ENCODE results near the gene C6orf15.
A peak's percentile ranks its signal among the peaks of the same experiment; 100 is the strongest.

Gene C6orf15

DNA sequence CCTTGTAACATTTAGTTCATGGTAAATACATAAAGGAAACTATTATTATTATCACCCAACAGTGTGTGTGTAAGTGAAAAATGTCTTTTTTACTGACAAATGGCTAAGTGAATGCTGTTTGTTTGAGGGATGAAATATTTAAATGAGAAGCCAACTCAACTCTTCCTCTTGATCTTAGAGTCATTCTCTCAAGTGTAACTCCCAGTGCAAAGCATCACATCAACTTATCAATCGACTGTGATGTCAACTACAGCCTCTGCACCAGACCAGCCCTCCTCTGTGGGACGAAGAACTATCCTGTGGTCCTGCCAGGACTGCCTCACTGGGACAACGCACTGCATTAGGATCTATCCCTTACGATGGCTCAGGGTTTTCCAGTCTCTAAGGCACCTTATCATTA, 5.3 kb downstream of the C6orf15 start:
- DNase-seq: no peak

DNA sequence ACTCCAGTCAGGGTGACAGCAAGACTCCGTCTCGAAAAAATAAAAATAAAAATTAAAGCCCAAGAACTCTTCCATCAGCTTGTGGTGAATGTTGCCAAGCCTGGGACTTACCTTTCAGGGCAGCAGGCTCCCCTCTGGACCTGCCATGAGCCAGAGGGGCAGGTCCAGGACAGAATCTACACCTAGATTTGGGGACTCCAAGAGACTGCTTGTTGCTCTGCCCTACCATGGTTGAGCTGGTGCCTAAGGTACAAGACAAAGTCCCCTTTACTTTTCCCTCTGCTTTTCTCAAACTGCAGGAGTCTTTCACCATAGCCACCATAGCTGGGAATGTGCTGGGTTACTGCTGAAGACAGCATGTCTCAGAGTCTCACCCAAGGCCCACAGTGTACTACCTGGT, 9.2 kb downstream of the C6orf15 start:
- no peak for DNase-seq

DNA sequence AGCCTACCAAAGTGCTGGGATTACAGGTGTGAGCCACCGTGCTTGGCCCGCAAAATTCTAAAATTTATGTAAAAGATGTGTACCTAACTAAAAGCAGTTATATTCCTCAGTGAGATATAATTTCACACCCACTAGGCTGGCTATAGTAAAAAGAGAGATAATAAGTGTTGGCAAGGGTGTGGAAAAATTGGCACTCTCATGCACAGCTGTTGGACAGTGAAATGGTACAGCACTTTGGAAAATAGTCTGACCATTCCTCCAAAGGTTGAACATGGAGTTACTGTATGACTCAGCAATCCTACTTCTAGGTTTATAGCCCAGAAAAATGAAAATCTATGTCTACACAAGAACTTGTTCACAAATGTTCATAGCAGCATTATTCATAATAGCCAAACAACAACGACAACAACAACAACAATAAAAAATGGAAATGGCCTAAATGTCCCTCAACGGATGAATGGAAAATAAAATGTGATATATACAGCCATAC, 13.9 kb downstream of the C6orf15 start:
- DNase-seq: no peak

DNA sequence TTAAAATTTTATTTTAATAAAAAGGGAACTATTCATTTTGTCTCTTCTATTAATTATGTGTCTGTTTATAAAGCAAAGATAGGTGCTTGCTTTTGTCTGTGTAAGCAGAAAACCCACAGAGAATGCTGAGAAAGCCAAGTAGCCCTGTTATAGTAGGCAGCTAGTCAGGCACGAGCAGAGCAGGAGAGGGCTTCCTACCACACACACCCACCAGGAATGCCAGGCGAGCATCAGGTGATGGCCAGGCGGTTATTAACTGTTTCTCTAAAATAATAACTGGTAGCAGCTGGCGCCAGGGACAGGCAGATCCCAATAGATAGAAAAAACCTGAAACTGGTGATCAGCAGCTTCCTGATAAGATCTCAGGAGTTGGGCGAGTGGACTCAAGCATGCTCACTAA, 15.7 kb downstream of the C6orf15 start:
- no peak for DNase-seq

DNA sequence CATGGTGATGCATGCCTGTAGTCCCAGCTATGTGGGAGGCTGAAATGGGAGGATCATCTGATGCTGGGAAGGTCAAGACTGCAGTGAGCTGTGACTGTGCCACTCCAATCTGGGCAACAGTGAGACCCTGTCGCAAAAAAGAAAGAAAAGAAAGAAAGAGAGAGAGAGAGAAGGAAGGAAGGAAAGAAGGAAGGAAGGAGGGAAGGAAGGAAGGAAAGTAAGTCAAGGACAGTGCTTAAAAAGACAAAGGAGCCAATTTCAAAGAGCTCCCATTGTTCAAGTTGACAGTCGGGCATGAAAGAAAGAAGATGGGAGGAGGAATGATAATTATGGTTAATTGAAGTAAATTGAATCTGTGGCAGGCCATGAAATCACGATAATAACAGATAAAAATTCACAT, 16.2 kb downstream of the C6orf15 start:
- no peak for DNase-seq

DNA sequence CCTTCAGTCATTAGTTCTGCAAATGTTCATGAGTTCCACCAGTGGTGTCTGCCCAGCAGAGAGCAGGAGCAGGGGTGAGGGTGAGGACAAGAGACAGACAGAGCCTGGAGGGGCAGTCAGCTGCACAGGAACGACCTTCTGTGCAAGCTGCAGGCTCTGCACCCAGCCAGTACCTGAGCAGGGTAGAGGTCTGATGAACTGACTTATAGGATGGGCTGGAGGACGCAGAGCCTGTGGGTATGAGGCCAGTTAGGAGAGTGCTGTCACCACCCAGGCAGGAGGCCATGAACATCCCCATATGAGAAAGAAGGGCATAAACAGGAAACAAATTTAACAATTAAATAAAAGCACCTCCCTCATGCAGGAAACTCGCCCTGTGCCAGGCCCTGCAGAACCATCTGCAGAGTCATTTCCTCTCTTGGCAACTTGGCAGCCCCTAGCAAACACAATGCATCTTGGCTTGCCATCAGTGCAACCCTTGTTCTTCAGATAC, 17.9 kb downstream of the C6orf15 start:
- no peak for DNase-seq

DNA sequence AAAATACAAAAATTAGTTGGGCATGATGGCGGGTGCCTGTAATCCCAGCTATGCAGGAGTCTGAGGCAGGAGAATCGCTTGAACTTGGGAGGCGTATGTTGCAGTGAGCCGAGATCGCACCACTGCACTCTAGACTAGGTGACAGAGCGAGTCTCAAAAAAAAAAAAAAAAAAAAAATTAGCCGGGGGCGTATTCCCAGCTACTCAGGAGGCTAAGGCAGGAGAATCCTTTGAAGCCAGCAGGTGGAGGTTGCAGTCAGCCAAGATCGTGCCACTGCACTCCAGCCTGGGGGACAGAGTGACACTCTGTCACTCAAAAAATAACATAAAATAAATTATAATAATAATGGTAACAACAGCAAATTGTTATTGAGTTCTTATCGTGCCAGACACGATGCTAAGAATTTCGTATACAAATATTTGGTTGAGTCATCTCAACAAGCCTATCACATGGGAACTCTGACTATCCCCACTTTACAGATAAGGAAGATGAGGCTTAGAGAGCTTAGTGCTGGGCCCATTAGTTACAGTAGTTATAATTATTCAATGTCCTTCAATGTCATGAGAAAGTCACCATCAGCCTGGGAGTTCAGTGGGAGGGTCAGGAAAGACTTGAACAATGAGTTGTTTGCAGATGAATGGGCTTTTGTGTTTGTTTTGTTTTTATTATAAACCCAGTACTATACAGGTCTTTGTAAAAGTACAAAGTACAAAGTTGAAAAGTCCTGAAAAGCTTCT, 19.4 kb downstream of the C6orf15 start:
- DNase-seq: no peak

DNA sequence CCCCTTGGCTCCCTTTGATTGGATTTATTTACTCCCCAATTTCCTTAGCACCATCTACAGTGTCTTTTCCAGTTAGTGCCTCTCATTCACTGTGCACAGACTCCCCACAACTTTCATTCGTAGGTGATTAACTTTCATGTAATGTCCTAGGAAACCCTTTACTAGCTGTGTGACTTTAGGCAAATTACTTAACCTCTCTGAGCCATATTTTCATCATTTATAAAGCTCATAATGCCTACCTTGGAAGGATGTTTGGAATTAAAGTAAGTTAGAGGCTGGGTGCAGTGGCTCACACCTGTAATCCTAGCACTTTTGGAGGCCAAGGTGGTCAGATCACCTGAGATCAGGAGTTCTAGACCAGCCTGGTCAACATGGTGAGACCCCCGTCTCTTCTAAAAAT, 20.1 kb downstream of the C6orf15 start:
- DNase-seq: no peak

DNA sequence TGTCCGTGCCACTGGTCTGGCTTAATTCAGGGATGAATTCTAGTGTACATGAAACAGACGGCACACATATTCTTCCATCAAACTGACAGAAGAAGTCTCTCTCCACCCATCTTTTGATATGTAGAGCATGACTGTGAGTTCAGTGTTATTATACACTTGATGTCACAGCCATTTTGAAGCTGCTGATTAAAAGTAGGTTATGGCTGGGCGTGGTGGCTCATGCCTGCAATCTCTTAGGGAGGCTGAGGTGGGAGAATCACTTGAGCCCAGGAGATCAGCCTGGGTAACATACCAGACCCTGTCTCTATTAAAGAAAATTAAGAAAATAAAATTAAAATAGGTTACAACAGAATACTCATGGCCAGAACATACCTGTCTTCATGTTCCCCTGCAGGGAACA, 20.7 kb downstream of the C6orf15 start:
- DNase-seq: no peak

DNA sequence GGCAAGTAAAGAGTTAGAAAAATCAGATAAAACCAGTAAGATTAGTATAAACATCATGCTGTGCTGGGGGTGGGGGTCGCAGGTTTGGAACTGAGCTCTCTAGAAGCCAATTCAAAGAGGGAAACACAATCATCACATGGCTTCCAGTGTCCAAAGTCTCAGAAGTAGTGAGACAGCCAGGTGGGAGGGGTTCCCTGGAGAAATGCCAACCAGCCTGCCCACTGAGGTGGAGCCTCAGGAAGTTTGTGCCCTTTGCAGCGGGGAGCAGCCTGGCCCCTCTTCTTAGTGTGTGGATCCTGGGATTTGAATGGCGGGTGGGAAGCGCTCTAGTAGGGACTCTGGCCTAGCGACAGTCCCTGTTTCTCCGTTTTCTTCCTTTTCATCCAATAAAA, 21.4 kb downstream of the C6orf15 start:
- DNase-seq: no peak

DNA sequence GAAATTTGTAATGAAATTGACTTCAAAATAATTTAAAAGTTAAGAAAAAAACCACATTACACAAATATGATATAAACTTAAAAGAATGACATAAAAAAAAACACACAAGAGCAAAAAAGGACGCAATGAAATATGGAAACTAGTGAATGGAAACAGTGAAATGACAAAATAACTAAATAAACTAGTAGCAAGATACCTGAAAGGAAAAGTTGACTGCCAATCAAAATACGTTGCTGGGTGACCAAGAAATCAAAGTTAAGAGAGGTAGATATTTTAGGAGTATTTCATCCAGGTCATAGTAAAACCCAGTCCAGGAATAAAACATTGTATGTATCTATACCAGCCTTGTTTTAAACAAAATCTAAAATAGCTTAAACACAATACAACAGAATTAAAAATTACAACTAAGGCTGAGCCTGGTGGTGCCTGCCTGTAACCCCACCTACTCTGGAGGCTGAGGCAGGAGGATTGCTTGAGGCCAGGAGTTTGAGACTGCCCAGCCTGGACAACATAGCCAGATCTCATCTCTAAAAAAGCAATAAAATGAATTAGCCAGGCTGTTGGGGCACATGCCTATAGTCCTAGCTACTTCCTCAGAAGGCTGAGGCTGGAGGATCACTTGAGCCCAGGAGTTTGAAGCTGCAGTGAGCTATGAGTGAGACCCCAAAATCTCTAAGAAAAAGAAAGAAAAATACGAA, 22.0 kb downstream of the C6orf15 start:
- no peak for DNase-seq

DNA sequence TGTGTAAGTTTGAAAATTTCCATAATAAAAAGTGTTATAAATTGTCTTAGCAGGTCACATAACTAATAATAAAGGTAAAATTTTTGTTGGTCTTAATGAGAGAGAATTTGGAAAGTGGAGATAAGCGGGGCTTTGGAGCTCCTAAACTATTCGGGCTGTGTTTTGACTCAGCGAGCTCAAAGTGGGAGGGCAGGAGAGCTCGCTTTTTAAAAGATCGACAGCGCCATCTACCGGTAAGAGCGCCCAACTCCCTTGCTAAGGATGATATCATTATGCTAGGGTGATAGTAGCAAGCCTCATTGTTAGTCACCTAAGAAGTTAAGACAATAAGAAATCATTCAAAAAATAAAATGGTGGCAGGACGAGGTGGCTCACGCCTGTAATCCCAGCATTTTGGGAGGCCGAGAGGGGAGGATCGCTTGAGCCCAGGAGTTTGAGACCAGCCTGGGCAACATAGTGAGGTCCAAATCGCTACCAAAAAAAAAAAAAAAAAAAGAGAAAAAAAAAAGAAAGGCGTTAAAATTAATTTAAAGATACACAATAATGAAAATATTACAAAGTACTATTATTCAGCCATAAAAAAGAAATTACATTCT, 24.8 kb downstream of the C6orf15 start:
- DNase-seq: peak; percentile 37

DNA sequence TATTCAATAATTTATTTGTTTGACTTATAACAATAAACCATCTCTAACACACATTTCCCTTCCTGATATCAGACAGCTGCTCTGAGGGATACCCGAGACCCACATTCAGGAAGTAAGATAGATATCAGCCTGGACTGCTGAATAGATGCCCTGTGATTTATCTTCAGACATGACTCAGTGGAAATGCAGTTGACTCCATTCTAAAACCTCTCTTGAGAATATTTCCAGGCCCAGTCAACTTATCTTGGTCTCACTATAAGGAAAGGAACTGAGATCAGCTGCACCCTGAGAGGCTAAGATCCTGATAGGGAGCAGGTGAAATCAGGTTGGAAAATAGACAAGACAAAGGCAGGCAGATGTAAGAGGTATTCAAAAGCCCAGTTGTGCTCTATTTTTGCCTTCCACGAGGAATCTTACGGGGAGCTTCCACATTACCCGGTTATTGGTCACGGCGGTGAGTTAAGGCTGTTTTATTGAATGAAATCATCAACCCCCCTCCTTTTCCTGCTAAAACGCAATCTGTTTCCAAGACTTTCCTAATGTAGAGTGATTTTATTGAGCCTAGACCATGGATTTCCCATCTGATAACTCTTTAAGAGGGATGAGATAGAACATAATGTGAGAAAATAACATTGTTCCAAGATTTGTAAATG, 25.5 kb downstream of the C6orf15 start:
- DNase-seq: no peak

DNA sequence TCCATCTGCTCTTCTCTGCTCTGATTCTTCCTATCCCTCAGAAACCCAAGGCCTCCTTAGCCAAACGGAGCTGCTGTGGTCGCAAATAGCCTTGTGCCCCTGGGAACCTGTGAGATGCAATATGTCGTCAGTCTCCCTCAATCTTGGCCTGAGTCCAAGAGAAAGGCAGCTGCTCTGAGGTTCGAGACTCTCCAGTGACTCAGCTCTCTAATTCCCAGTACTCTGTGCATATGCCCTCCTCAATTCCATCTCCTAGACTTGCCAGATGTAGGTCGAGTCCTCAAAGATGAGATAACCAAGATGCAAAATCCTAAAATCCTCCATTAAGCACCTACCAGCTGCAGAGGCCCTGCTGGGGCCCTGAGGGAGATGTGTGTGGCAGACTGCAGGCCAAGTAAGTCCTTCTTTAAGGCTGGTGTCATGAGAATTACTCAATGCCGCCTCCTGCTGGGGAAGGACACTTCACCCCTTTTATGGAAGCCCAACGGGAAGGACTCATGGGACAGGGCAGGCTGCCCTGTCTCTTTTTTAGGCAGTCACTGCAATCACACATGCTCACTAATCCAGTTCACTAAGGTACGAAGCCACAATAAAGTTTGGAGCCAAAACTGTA, 28.5 kb downstream of the C6orf15 start:
- no peak for DNase-seq

DNA sequence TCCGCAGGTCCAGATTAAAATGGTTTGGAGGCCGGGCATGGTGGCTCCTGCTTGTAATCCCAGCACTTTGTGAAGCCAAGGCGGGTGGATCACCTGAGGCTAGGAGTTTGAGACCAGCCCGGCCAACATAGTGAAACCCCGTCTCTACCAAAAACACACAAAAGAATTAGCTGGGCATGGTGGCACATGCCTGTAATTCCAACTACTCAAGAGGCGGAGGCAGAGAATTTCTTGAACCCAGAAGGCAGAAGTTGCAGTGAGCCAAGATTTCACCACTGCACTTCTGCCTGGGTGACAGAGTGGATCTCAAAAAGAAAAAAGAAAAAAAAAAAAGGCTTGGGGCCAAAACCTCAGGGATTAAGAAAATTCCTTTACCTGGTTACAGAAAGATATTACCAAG, 30.5 kb downstream of the C6orf15 start:
- DNase-seq: no peak

DNA sequence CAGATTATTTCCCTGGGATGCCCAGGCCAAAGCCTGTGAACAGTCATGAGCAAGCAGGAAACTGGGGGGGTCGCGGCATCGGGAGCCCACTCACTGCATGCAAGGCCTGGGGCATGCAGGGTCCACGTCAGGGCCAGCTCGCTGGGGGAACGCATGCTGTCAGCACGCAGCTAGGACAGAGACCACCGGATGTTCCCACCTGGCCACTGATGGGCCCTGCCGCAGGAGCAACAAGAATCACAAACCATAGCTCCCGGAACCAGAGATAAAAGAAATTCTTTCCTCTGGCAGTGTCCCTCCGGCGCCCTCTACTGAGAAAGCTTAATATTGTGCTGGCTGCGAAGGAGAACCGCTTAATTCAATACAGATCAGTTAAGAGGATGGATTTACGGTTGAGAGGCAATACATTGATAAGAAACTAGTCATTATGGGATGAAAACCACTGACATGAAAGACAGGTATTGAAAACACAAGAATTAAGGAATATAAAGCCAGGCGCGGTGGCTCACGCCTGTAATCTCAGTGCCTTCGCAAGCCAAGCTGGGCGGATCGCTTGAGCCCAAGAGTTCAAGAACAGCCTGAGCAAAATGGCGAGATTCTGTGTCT, 32.6 kb downstream of the C6orf15 start:
- DNase-seq: peak; percentile 71

DNA sequence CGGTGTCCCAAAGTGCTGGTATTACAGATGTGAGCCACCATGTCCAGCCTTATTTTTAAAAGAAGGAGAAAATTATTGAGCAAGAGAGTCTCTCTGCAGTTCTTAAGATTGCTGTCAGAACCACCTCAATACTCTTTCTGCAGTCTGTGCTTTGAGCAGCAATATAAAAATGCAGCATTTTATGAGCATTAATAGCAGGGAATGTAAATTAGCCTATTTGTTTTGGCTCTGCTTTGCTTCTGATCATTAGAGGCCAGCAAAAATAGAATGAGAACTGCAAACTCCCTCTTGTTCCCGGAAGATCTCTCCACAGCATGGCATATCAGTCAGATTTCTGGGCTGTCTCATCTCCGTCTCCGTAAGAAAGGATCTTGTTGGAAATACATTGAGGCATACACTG, 35.8 kb downstream of the C6orf15 start:
- DNase-seq: no peak

DNA sequence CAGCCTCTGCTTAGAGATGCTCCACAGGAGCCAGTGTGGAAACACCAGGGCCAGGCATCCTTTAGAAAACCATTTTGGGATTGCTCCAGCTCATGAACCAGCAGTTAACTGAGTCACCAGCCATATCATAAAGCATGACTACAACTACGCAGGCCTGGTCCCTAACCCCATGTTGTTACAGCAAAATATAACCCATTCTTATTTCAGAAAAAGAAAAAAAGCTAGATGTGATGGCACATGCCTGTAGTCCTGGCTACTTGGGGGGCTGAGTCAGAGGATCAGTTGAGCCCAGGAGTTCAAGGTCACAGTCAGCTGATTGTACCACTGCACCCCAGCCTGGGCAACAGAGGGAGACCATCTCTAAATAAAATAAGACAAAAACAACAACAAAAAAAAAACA, 36.8 kb downstream of the C6orf15 start:
- no peak for DNase-seq

DNA sequence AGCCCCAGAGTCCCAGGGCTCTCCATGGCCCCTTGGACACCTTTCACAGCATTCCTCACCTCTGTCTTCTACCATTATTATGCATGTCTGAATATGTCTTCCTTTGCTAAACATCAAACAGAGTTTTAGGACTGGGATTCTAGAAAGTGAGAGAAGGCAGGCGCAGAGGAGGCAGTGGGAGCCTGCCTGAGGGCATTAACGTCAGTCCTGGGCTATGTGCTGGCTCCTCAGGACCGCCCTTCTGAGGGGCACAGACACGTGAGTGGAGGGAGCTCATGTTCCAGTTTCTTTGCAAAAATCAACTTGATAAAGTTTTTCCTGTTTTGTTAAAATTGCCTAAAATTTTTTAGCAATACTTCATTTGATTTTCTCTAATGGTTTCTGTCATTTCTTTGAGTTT, 38.0 kb downstream of the C6orf15 start:
- DNase-seq: no peak

DNA sequence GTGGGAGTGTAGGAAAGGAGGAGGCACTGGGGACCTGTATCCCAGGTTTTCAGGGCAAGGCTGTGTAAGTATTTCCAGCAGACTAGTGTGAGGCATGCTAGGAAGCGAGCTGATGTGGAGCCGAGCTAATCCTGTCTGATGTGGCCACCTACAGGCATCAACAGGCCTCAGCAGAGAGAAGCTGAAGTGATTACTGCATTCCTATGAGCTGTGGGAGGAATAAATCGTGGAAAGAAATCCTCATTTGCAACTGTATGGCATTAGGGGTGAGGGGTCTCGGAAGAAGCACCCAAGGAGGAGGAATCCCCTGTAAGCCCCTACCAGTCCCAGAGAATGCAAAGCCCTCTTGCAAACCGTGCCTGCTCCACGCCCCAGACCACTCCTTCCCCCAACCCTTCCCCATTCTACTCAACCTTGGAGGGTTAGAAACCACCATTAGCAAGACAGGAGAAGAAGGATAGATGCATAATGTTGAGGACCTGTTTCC, 41.6 kb downstream of the C6orf15 start:
- DNase-seq: peak; percentile 39

DNA sequence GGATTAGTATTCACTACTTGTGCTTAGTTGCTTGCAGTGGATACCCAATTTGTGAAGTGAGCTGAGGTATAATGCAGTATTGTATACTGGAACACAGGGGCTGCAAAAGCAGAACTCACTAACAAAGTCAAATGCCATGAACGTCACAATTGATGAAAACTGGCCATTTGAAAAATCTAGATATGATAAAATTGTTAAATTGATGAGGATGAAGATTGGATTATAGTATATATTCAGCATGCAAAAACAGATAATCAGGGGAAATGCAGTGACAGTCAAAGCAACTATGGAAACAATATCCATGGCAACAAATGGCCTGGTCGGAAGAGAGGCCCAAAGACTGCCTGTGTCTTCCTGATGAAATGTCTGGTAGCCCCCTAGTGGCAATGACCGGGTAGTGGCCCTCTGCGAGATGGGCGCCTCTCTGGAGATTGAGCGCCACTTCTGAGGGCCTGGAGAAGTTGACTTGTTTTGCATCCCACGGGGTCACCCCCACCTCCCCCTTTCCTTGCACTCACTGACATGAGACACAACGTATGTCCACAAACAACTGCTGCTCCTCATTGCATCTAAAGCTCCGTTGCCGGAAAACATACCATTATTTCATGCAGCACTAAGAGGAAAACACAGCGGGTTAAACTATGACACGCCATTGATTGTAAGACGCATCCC, 43.6 kb downstream of the C6orf15 start:
- DNase-seq: peak; percentile 59
